Transverse colon (tissue), 4 donors: ENCODE results near the gene HASPIN. TPM values are rescaled to one million over a fixed set of nuclear protein-coding genes. Genes with fewer than 3 reads are reported as not detected.

Source experiments
- DNase-seq: peaks from one replicate; pipeline ENCODE4 v3.0.0-alpha.2; 2019
- H3K27ac ChIP-seq, 4 donors: fragments of 200-600 bp; sonication (generic); 2 replicates each; pipeline ENCODE4 v1.5.1; 2016 to 2018; ENCODE audit warnings: inconsistent platforms in 4 of 4
- H3K27me3 ChIP-seq: fragments of 200-600 bp; sonication (generic); 2 replicates; pipeline ENCODE4 v1.5.1; 2017; ENCODE audit warnings: inconsistent platforms
- H3K36me3 ChIP-seq, 4 donors: fragments of 200-600 bp; sonication (generic); 2 replicates each; pipeline ENCODE4 v1.5.1; 2017 to 2019; ENCODE audit warnings: inconsistent platforms in 4 of 4
- H3K4me1 ChIP-seq, 4 donors: fragments of 200-600 bp; sonication (generic); 2 replicates each; pipeline ENCODE4 v1.5.1; 2017 to 2020; ENCODE audit warnings: inconsistent platforms in 4 of 4
- H3K4me3 ChIP-seq, 4 donors: fragments of 200-600 bp; sonication (generic); 1 replicate in 1 of 4; 2 replicates in 3 of 4; pipeline versions ENCODE4 v1.5.1 to v1.6.1; 2017 to 2019; ENCODE audit warnings: inconsistent platforms in 4 of 4
- H3K9me3 ChIP-seq, 2 donors: fragments of 200-600 bp; sonication (generic); 2 replicates each; pipeline ENCODE4 v1.5.1; 2017 to 2019; ENCODE audit warnings: inconsistent platforms in 2 of 2
- CTCF ChIP-seq, 5 experiments: fragments of 200-600 bp in 3 of 5; fragments of 450-650 bp in 2 of 5; sonication (generic) in 3 of 5; IDR thresholded peaks; 1 replicate in 2 of 5; 2 replicates in 3 of 5; pipeline ENCODE4 v1.5.1; 2016 to 2017; ENCODE audit warnings: antibody characterized with exemption in 5 of 5, inconsistent platforms in 3 of 5, mild to moderate bottlenecking in 2 of 5, moderate library complexity in 1 of 5
- EP300 ChIP-seq: sonication (generic); formaldehyde crosslinking; IDR thresholded peaks from one replicate; pipeline ENCODE4 v1.6.1; 2017; ENCODE audit warnings: antibody characterized with exemption, low read depth
- POLR2A ChIP-seq: fragments of 450-650 bp; IDR thresholded peaks from one replicate; pipeline ENCODE4 v1.6.1; 2016; ENCODE audit warnings: antibody characterized with exemption, mild to moderate bottlenecking, moderate library complexity
- POLR2AphosphoS5 ChIP-seq, 3 donors: sonication (generic); formaldehyde crosslinking; IDR thresholded peaks; one replicate each; pipeline ENCODE4 v1.6.1; 2016; ENCODE audit warnings: antibody characterized with exemption in 3 of 3
- WGBS, 2 donors: methylation state at CpG; one replicate each; pipeline ENCODE4 v1.1.5; 2018; ENCODE audit warnings: low coverage in 1 of 2; 5-methylcytosine and 5-hydroxymethylcytosine counted together
- in situ Hi-C, 4 donors: fragments of 200-750 bp; cut with MboI; loops; one replicate each; pipeline versions ENCODE4 v1.15.0 to v1.15.1; 2017; ENCODE audit warnings: low sequenced_read_pairs in 3 of 4, low pct_ligation_motif_present in 1 of 4, low pct_unique_long_range_greater_than_20kb in 1 of 4
- intact Hi-C: fragments of 100-400 bp; cut with DNase I; formaldehyde crosslinking; loops from one replicate; pipeline ENCODE4 v1.15.1; 2023; ENCODE audit warnings: low total_unique reads
- total RNA-seq, 4 donors: library from RNA; depleted of rRNA; stranded (reverse); fragments of >200 nt; gene quantifications; one replicate each; pipeline ENCODE4 v1.1.0, GENCODE V29; 2016

Gene HASPIN
- total RNA-seq, 4 donors from 2014 or later = 0.14 to 2.4 (median 0.64) TPM; not detected in 1

DNA sequence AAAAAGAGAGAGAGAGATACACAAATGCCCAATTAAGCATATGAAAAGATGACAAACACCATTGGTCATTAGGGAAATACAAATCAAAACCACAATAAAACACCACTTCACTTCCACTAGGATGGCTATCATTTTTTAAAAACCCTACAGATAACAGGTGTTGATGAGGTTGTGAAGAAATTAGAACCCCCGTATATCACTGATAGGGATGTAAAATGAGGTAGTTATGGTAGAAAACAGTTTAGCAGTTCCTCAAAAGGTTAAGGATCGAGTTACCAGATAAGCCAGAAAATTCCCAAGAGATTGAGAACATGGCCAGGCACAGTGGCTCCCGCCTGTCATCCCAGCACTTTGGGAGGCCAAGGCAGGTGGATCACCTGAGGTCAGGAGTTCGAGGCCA lies 30.6 kb upstream of the HASPIN start:
- 60 to 62% methylated on average over 2 to 4 of the region's 4 CpGs for WGBS, 2 donors
- peaks cover 0 to 1% of the 10 kb centered on the region in 2 donors for H3K9me3 ChIP-seq
- no peak overlapping the region for H3K27ac ChIP-seq
- intact Hi-C loops (no loop called here), in situ Hi-C loops (no loop called here)
- no peak for DNase-seq
- peaks cover 71% of the 10 kb centered on the region for H3K27me3 ChIP-seq
- peaks cover 4 to 17% (median 14%) of the 10 kb centered on the region in 4 donors for H3K4me1 ChIP-seq
- no peak overlapping the region for H3K4me3 ChIP-seq
- no peaks in the 10 kb centered on the region for H3K36me3 ChIP-seq
- TF ChIP-seq EP300 (no peak), POLR2A (no peak), POLR2AphosphoS5 (IDR thresholded peaks at IDR 0.05) (no peak), CTCF (IDR thresholded peaks at IDR 0.05) (no peak)

DNA sequence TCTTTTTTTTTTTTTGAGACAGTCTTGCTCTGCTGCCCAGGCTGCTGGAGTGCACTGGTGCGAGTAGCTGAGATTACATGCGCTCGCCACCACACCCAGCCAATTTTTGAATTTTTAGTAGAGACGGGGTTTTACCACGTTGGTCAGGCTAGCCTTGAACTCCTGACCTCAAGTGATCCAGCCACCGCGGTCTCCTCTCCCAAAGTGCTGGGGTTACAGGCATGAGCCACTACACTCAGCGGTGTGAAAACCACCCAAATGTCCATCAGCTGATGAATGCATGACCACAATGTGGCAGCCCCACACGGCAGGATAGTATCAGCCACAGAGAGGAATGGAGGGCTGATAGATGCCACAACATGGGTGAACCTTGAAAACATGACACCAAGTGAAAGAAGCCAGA lies 29.9 kb upstream of the HASPIN start:
- intact Hi-C loops (no loop called here), in situ Hi-C loops (no loop called here)
- WGBS, 2 donors = 58 to 60% methylated on average over 1 to 9 of the region's 9 CpGs
- no peaks in the 10 kb centered on the region for H3K36me3 ChIP-seq
- H3K4me1 ChIP-seq = peaks cover 4 to 17% (median 14%) of the 10 kb centered on the region in 4 donors
- no peak overlapping the region for H3K4me3 ChIP-seq
- peak; percentile 27 for DNase-seq
- TF ChIP-seq POLR2AphosphoS5 (IDR thresholded peaks at IDR 0.05) (no peak), EP300 (no peak), CTCF (IDR thresholded peaks at IDR 0.05) (no peak), POLR2A (no peak)
- H3K27ac ChIP-seq = no peak overlapping the region
- peaks cover 0 to 6% of the 10 kb centered on the region in 2 donors for H3K9me3 ChIP-seq
- H3K27me3 ChIP-seq = peaks cover 72% of the 10 kb centered on the region

GRCh38 chr17:3695129-3695722 lies 28.5 kb upstream of the HASPIN start:
- TF ChIP-seq POLR2AphosphoS5 (IDR thresholded peaks at IDR 0.05) (no peak), EP300 (no peak), CTCF (IDR thresholded peaks at IDR 0.05) (no peak), POLR2A (no peak)
- intact Hi-C loops = no loop called here
- H3K27ac ChIP-seq = peak overlapping the region in 3 of 4 donors; percentile 8 to 38 (median 33)
- WGBS, 2 donors = 5% methylated on average over 8 of the region's 17 CpGs; no CpG with 5 or more reads in 1 of the 2 donors
- peaks cover 4 to 17% (median 14%) of the 10 kb centered on the region in 4 donors for H3K4me1 ChIP-seq
- peak overlapping the region in 3 of 4 donors; percentile 27 to 56 (median 46) for H3K4me3 ChIP-seq
- peak; percentile 25 for DNase-seq
- in situ Hi-C loops = no loop called here
- H3K9me3 ChIP-seq = peaks cover 0 to 6% of the 10 kb centered on the region in 2 donors
- no peaks in the 10 kb centered on the region for H3K36me3 ChIP-seq
- H3K27me3 ChIP-seq = peaks cover 72% of the 10 kb centered on the region

- Histone ChIP-seq H3K4me3 (peak within 1 kb of the TSS in 3 of 4 donors; percentile 27 to 56 (median 46)), H3K27ac (peak within 1 kb of the TSS in 3 of 4 donors; percentile 8 to 38 (median 33)), H3K4me1 (peaks cover 4 to 17% (median 14%) of the 10 kb centered on the region in 4 donors), H3K36me3 (no peaks in the 10 kb centered on the region), H3K27me3 (peaks cover 72% of the 10 kb centered on the region), H3K9me3 (peaks cover 0 to 6% of the 10 kb centered on the region in 2 donors)
- TF ChIP-seq CTCF (IDR thresholded peaks at IDR 0.05) (no peak), EP300 (no peak), POLR2AphosphoS5 (IDR thresholded peaks at IDR 0.05) (no peak), POLR2A (no peak)
- WGBS, 2 donors = 1 to 4% methylated on average over 4 to 48 of the region's 65 CpGs
- DNase-seq = peak; percentile 57
- in situ Hi-C loops (no loop called here), intact Hi-C loops (no loop called here)
These were observed 27.8 kb upstream of the HASPIN start, which contains the start of gene P2RX5 for GRCh38 chr17:3695723-3696411. P2RX5 (minus strand) TSS chr17:3696155; CDS start chr17:3696005, 150 bp downstream.
